AG09319 (cell line): Measurements from ENCODE around the gene TSC22D1.

Experiments used
- DNase-seq: peaks from one replicate; pipeline ENCODE4 v3.0.0-alpha.2; 2010; ENCODE audit warnings: low read depth; ENCODE audit errors: extremely low read depth
- TF ChIP-seq, protein P1 (sequence below): IDR thresholded peaks from 2 replicates; pipeline ENCODE4 v1.5.1; 2011; ENCODE audit warnings: low read depth, mild to moderate bottlenecking, inconsistent platforms, low read length, moderate library complexity

Gene TSC22D1

DNA sequence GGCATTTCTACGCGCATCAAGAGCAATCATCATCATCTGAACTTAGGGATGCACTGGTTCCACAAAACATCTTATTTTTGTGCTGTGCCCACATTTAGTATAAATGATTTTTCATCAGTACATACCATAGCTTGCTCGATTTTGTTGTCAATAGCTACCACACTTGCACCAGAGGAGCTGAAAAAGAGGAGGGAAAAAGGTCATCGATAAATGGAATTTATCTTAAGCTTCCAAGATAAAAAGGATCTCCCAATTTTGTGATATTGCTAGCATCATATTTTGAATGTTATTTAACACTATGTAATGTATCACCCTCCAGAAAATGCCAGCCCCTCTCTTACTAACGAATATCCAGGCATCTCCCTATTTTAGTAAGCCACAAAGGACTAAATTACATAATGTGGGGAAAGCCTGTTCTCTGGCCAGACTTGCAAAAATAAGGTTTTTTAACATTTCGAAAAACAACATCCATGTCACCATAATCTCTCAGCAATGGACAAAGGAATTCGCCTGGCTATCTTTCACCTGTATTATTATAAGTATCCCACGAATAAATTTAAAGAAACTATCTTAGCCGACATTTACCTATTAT, 140.1 kb downstream of the TSC22D1 start:
- TF ChIP-seq, protein P1, sequence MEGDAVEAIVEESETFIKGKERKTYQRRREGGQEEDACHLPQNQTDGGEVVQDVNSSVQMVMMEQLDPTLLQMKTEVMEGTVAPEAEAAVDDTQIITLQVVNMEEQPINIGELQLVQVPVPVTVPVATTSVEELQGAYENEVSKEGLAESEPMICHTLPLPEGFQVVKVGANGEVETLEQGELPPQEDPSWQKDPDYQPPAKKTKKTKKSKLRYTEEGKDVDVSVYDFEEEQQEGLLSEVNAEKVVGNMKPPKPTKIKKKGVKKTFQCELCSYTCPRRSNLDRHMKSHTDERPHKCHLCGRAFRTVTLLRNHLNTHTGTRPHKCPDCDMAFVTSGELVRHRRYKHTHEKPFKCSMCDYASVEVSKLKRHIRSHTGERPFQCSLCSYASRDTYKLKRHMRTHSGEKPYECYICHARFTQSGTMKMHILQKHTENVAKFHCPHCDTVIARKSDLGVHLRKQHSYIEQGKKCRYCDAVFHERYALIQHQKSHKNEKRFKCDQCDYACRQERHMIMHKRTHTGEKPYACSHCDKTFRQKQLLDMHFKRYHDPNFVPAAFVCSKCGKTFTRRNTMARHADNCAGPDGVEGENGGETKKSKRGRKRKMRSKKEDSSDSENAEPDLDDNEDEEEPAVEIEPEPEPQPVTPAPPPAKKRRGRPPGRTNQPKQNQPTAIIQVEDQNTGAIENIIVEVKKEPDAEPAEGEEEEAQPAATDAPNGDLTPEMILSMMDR: no peak
- DNase-seq: no peak

DNA sequence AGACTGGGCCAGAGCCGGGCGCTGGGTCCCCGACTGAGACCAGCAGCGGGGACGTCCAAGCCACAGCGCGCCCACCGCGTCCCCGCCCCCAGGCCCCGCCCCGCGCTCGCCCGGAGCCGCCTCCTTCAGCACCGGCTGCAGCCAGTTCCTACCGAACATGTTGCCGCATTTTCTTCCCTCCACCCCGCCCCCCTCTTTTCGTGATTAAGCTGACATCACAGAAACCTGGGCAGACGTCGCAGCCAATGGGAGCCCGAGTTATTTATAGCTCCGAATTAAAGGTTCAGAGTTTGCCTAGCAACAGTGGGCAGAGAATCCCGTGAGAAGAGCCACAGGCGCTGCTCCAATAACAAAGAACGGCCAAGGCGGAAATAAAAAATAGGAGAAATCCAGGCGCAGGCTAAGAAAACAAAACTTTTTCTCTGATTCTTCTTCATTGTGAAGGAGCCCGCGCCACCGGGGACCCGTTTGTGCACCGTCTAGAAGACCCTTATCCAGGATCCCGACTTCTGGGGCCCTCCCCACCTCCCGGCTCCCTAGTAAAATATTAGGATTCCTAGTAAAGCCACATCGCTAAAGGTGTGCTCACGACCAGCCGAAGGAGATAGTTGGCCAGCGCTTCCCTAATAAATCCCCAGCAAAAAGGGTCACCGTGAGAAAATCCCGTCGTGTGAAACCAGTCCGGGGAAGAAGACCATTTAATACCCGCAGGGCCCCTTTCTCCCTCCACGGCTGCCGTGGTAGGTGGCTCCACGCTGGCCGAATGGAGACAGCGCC, 140.8 kb downstream of the TSC22D1 start:
- peak; percentile 96 for DNase-seq
- TF ChIP-seq, protein P1: no peak

DNA sequence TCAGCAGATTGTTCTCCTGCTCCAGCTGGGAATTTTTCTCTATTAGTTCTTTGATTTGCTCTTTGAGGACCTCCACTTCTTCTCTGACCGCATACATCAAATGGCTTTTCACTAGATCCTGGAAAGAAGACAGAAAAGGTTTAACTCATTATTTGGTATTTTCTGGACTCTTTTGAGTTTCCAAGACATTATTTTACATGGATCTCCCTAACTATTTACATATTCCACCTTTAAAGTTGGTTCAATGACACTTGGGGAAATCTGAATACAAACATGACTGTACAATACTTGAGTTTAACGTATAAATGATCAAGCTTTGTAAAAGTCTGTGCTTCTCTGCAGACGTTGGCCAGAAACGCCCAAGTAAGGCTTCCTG, 141.4 kb downstream of the TSC22D1 start:
- TF ChIP-seq, protein P1: no peak
- no peak for DNase-seq

- DNase-seq: no peak
- TF ChIP-seq, protein P1: no peak
Observed at GRCh38 chr13:44433863-44434765, 142.0 kb downstream of the TSC22D1 start.

DNA sequence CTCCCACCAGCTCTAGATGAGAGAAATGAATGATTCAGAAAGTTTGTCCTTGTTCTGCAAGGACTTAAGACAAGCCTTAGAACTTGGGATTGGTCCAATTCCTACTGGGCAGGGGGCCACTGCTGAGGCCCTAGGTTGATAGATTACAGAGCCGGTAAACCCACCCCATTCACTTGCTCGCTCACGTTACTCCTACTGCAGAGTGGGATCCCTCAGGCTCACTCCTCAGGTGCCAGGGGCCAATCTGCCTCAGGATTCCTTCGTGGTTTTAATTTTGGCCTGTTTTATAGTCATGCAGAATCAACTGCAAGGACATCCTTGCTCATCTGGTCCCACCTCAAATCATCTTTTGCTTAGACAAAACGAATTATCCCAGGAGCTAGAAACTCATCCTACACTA, 143.5 kb downstream of the TSC22D1 start:
- TF ChIP-seq, protein P1: no peak
- DNase-seq: no peak

DNA sequence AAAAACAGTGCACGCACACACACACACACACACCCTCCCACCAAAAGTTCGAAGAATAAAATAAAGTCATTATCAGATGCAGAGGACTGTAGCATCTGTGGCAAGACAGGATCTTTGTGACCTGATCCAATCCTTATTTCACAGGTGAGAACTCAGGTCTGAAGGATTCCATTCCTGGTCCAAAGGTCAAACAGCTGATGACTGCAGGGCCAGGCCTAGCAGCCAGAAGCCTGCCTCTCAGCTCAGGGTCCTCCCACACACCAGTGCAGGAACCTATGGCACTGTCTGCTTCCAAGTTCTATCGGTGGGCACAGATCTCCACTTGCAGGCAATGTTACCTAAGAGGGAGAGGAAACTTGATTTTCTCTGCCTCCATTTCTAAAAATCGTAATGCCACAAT, 145.0 kb downstream of the TSC22D1 start:
- TF ChIP-seq, protein P1: no peak
- no peak for DNase-seq
